8988T (cell line): ENCODE results near the gene PSD4.

ENCODE experiments used
- DNase-seq: peaks from one replicate; pipeline ENCODE4 v3.0.0; 2011

Gene PSD4

DNA sequence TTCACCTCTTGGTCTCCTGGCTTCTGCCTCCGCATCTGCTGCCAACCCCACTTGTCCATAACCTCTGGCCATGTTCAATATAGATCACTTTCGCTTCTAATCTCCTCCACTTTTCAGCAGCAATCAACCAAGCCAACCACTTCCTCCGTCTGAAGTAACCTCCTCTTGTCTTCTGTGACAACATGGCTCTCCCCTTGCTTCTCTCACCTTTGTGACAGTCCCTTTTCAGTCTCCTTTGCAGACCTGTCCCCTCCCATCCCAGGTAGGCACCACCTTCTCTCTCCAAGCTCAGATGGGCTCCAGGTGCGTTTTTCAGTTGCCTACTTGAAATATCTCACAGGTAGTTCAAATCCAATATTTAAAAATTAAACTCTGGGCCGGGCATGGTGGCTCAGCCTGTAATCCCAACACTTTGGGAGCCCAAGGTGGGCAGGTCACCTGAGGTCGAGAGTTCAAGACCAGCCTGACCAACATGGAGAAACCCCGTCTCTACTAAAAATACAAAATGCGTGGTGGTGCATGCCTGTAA is 4.7 kb upstream of the PSD4 start:
- no peak for DNase-seq

GRCh38 chr2:113169586-113169985 is 4.2 kb upstream of the PSD4 start:
- no peak for DNase-seq

DNA sequence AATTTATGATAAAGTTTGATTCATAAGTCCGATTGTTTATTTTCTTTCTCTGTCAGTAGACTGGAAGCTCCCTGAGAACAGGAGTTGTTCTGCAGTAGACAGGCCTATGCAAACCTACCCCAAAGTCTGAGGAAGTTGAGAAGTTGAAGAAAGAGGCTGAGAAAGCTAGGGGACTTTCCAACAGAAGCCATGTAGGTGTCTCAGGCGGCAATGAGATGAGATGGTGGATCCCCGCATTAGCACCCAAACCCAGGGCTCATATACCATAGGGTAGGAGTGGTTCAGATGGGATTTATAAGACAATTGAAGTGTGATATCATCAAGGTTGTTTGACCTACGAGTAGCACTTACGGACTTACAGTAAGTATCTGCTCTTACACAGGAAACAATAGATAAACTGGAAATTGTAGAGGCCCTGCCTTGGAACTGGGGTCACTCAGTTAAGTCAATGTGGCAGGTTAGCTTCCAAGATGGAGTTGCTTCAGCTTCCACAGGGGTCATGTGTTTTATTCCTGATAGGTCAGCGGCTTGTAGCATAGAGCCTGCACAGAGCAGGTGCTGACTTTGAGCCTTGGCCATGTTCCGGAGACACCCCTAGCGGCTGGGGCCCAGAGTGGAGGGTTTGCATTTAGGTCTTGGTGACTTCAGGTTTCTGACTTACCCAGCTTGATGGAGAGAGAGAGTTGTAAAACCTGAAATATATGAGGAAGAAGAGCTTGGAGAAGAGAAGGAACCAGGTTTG is 2.3 kb upstream of the PSD4 start:
- no peak for DNase-seq

- DNase-seq = no peak
Measured at GRCh38 chr2:113172721-113173541, 840 bp upstream of the PSD4 start.

DNA sequence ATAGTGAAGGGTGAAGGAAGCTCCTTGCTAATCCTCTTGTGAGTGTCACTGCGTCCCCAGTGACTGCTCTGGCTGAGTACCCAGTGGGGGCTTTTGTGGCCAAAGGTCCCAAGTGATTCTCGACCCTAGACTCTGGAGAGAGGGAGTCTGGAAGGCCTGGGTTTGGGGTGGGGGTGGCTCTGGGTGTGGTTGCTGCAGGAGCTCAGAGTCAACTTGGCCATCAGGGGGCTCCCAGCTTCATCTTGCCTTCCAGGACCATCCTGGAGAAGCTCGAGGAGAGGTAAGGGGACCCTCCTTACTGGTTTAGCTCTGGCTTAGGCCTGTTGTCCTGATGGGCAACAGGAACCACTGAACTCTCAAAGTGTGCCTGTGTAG is 592 bp downstream of the PSD4 start:
- no peak for DNase-seq

DNA sequence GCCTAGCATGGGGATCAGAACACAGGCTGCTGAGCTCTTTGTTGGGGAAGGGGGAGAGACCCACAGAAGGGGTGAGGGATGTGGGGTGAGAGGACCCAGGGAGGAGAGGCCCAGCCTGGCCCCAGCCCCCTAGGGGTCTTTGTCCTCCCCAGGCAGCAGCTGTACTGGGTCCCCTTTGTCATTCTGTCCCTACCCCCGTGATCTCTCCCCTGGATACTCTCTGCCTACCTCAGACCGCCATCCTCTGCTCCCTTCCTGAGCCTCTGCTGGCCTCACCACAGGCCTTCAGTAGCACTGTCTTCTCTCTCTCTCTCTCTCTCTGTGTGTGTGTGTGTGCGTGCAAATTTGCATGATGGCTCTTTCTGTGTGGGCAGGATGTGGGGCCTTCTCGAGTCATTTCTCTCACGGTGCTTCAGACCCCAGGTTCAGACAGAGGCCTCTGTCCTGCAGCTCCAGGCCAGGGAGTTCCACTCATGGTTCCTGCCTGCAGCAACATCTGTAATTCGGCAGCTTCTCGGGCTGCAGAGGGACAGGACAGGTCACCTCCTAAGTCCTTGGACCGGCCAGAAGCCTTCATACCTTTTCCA is 1.4 kb downstream of the PSD4 start:
- DNase-seq = no peak

DNA sequence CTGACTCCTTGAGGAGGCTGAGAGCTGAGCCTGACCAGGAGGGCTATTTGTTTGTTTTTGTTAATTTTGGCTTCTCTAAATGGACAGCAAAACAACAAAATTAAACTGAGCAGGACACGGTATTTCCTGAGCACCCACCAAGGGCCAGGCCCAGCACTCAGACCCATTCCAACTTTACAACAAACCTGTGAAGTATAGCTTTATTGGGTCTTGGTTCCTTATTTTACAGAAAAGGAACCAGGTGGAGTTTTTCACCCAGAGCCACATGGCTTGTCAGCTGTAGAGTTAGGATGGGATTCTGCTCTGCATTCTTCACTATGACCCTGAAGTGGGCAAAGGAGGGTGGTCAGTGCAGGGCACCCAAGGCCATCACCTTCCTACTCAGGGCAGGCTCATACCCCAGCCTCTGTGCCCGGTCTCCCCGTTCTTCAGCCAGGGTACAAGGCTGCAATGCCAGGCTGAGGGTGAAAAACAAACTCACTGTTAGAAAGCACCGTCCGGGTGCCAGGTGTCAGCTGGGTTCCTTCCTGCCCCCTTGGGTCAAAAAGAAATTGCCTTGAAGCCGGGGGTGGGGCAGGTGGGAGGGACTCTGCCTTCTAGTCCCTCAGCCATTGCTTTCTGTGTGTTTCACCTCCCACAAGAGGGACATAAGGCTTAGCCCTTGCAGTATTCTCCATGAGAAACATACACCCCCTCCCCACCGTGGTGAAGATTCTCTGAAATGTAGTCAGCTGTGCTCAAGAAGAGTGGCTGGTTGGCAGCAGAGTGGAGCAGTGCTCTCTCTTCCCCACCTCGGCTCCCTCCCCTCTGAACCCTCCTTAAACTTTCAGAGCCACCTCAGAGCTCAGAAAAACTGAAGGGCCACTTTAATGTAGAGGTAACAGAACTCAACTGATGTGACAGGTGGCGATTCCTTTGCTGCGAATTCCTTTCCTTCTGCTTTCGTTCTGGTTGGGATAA is 2.2 kb downstream of the PSD4 start:
- DNase-seq = no peak

GRCh38 chr2:113176696-113177355 is 3.1 kb downstream of the PSD4 start:
- no peak for DNase-seq

- no peak for DNase-seq
Measured at GRCh38 chr2:113178069-113178746, 4.4 kb downstream of the PSD4 start.

DNA sequence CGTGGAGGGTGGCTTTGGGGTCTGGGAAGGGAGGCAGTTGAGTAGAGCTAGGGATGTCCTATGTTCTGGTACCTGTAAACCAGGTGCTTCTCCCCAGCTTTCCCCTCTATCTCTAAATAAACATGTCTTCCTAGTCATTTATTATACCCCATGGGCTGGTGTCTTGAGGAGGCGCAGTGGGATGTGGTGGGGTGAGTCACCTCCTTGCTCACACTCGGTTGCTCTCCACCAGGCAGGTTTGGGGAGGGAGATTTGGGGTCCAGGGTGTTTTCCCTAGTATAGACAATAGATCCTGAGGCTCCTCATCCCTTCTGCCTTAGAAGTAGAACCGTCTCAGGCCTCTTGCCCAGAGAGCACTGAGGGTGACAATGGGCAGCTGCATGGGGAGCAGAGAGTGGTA is 5.1 kb downstream of the PSD4 start:
- DNase-seq = no peak

GRCh38 chr2:113179446-113180045 is 5.8 kb downstream of the PSD4 start:
- DNase-seq = no peak

DNA sequence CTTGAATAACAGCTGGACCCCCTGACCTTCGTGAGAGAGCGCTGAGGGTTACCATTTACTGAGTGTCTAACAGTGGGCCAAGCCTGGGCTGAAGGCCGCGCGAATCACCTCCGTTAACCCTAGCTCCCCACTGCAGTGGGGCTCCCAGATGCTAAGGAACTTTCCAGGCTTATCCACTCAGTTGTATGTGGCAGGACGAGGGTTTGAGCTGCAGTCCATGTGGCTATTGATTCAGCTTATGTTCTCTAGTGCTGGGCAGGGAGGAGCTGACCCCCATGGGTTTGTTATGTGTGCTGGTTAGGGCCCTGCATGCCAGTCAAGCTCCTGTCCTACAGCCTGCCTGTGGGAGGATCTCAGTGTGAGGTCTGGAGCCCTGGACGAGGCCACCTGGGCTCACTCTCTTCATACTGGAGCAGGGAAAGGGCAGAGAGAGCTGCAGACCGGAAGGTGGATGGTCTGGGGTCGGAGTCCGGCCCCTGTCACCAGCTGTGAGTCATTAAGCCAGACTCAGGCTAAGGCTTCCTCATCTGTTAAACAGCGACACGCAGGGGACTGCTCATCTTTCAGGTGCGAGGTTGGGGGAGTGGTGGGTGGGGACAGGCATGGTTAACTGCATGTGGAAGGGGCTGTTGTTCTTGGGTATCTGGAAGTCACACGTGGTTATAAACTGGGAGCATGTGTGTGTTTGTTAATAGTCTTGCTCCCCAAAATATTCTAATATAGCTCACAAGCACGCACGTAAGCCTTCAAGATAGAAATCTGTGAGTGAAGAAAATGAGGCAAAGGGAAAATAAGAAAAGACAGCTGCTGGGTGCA is 6.6 kb downstream of the PSD4 start:
- DNase-seq = no peak

DNA sequence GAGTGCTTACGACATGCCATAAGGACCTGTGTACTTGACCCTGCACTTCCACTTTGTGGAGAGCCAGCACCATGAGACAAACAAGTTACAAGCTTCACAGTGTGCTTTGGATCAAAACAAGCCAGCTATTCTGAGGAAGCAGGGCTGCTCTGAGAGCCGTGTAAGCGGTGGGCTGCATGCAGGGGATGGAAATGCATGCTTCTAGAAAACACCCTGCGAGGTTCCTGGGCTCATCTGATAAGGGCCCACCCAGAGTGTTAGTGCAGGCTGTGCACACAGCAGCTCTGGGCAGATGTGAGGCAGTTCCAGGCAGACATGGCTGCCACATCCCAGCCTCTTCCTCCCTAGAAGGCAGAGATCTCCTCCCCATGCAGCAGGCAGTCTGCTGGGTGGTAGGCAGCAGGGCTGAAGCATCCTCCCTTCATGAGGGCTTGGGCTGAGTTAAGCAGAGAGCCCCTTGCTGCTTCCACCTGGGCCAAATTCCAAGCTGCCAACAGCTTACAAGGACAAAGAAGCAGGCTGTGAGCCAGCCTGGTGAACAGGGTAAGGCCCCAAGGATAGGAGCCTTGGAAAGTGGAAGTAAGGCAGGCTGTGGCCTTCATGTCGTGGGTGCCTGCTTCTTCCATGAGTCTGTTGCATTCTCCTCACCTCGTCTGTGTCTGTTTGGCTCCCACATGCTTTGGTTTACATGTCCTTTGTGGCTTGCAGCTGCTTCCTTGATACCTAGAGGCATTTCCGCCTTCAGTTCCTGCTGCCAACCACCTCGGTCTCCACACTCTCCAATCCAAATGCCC is 7.7 kb downstream of the PSD4 start:
- no peak for DNase-seq

DNA sequence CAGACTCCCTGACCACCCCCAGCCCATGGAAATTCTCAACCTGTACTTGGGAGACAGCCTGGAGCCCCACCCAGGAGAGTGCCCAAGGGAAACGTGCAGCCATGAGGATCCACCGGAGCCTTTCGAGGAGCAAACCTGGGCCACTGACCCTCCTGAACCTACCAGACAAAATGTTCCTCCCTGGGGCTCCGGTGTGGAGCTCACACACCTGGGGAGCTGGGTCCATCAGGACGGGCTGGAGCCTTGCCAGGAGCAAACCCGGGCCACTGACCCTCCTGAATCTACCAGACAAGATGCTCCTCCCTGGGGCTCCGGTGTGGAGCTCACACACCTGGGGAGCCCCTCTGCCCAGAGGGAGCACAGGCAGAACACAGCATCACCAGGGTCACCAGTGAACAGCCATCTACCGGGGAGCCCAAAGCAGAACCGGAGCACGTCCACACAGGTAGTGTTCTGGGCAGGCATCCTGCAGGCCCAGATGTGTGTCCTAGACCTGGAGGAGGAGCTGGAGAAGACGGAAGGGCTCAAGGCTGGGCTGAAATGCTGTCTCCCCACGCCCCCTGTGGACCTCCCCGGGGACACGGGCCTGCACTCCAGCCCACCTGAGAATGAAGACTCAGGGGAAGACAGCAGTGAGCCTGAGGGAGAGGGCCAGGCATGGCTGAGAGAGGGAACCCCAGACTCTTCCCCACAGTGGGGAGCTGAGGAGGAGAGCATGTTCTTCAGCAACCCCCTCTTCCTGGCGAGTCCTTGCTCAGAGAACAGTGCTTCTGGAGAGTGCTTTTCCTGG is 8.9 kb downstream of the PSD4 start:
- DNase-seq = no peak

GRCh38 chr2:113183264-113183663 is 9.5 kb downstream of the PSD4 start:
- no peak for DNase-seq

DNA sequence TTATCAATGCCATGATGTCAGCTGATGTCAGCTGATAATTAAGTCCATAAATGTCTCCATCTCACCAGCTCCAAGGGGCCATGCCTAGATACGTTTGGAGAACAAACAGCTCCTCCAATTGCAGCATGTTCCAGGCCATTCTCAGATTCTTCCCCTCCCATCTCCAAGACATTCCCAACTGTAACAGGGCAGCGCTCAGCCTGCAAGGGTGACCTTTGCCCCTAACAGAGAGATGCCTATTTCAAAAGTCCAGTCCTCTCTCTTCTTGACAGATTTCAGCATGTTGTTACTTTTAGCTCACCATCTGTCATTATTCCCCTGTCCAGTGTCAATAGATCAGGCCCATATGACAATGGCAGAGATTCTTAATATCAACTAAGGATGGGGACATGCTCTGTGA is 9.9 kb downstream of the PSD4 start:
- no peak for DNase-seq

DNA sequence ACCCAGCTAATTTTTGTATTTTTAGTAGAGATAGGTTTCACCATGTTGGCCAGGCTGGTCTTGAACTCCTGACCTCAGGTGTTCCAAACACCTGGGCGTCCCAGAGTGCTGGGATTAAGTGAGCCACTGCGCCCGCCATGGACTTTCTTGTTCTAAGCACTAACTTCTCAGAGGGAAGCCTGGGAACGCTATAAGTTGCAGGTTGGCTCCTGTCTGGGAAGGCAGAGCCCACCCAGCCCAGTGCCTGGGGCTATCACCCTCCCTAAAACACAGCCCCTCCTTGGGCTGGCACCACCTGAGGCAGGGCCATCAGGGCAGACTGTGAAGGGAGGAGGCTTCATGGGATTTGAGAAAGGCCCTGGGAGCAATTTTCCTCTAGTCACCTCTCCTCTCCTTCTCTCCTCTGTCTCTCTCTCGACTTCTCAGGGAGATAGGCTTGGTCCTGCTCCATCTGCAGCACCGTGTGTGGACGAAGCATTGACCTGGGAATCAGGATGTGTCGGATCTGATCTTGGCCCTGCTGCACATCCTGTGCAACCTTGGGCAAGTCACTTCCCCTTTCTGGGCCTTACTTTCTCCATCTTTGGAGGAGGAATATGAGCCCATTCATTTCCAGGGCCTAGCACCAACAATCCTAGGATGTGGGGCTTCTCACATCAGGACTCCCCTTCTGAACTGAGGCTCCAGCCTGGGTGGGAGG is 10.9 kb downstream of the PSD4 start:
- DNase-seq = no peak
